Esophagus (tissue), 2 donors: ENCODE measurements around the gene PXYLP1. TPM values are rescaled to one million over a fixed set of nuclear protein-coding genes. Genes with fewer than 3 reads are reported as not detected.

Source experiments
- H3K27ac ChIP-seq, 2 donors: one replicate each; pipeline ENCODE4 v1.5.1; 2013; ENCODE audit warnings: low read depth in 2 of 2, mild to moderate bottlenecking in 2 of 2, inconsistent platforms in 1 of 2, low read length in 1 of 2, moderate library complexity in 1 of 2
- H3K27me3 ChIP-seq, 2 donors: one replicate each; pipeline ENCODE4 v1.6.1; 2013; ENCODE audit warnings: low read length in 2 of 2, control low read depth in 1 of 2, mild to moderate bottlenecking in 1 of 2; ENCODE audit not compliant: insufficient read depth in 2 of 2, control insufficient read depth in 1 of 2
- H3K36me3 ChIP-seq, 2 donors: one replicate each; pipeline ENCODE4 v1.6.1; 2013; ENCODE audit warnings: low read length in 1 of 2; ENCODE audit not compliant: control insufficient read depth in 2 of 2, insufficient read depth in 2 of 2
- H3K4me1 ChIP-seq, 2 donors: one replicate each; pipeline ENCODE4 v1.6.1; 2013; ENCODE audit warnings: low read length in 1 of 2; ENCODE audit not compliant: control insufficient read depth in 2 of 2, insufficient read depth in 2 of 2
- H3K4me3 ChIP-seq, 2 donors: one replicate each; pipeline ENCODE4 v1.5.1; 2013; ENCODE audit warnings: low read length in 2 of 2, mild to moderate bottlenecking in 2 of 2, low read depth in 1 of 2, moderate library complexity in 1 of 2
- H3K9me3 ChIP-seq, 2 donors: one replicate each; pipeline ENCODE4 v1.6.1; 2013; ENCODE audit warnings: mild to moderate bottlenecking in 2 of 2, low read depth in 1 of 2, low read length in 1 of 2, moderate library complexity in 1 of 2; ENCODE audit not compliant: control insufficient read depth in 2 of 2, insufficient read depth in 1 of 2
- WGBS, 2 donors: extraction: QIAGEN DNeasy Blood & Tissue Kit; methylation state at CpG; one replicate each; pipeline ENCODE4 v1.1.7; 2013; 5-methylcytosine and 5-hydroxymethylcytosine counted together
- polyA plus RNA-seq, 2 donors: library from polyadenylated mRNA; stranded (reverse); fragments of 200-250 nt; gene quantifications; one replicate each; pipeline ENCODE4 v1.2.3, GENCODE V29; 2013
- donor health status: healthy with polysubstance abuse.
- donor health status: Bipolar disorder and iron deficiency.

PXYLP1 gene
- polyA plus RNA-seq, 2 donors = 1.1 to 1.2 TPM

DNA sequence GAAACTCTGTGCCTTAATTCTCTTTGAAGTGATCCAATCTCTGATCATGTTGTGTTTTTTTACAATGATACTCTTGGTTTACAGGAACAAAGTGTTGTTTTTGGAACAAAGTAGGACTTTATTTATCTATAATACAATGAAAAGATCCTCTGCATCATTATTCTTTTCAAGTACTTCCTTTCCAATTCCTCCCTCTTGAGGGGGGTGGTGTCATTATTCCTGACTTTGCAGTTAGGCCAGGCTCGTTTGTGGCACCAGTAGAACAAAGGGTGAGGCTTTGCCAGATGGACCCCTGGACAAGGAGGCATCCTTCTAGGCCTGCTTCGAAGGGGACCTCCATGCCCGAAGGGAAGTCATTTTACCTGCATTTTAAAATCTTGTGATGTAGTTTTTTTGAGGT lies 95.0 kb downstream of the PXYLP1 start:
- Histone ChIP-seq H3K4me3 (no peak overlapping the region), H3K4me1 (no peaks in the 10 kb centered on the region), H3K36me3 (no peaks in the 10 kb centered on the region), H3K27me3 (no peaks in the 10 kb centered on the region), H3K9me3 (no peaks in the 10 kb centered on the region), H3K27ac (no peak overlapping the region)
- WGBS, 2 donors = 71 to 74% methylated on average over 3 of the region's 3 CpGs

DNA sequence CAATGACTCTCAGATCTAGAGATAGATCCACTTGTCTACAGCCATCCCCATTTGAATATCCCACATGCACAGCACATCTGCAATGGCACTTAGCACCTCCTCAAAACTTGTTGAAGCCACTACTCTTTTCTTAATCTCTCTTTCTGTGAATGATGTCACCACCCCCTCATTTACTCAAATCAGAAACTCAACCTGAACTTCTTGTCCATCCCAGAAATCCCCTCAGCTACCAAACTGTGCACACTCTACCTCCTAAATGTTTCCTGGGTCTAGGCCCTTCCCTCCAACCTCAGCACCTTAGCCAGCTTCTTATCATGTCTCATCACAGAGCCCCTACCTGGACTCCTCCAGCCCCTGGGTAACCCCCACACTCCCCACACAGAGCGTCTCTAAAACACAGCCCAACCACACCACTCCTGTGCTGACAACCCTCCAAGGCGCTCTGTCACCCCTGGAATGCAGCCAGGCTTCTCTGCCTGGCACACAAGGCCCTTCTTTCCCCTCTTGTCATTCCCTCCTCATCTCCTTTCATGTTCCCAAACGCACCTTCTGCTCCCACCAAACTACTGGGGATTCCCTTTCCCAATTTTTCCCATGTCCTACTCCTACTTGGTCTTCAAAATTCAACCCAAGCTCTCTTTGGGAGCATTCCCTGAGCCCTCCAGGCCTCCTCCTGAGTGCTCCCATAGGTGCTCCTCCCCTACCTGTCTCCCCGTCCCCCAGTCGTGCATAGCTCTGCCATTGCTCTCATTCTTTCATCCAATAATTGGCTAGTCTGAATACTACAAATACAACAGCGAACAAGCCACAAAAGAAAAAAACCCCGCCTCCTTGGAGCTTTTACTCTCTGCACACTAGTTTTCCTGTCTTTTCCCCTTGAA lies 96.9 kb downstream of the PXYLP1 start:
- WGBS, 2 donors = 79 to 83% methylated on average over 7 of the region's 7 CpGs
- Histone ChIP-seq H3K27me3 (no peaks in the 10 kb centered on the region), H3K4me1 (no peaks in the 10 kb centered on the region), H3K4me3 (no peak overlapping the region), H3K9me3 (no peaks in the 10 kb centered on the region), H3K27ac (no peak overlapping the region), H3K36me3 (no peaks in the 10 kb centered on the region)

DNA sequence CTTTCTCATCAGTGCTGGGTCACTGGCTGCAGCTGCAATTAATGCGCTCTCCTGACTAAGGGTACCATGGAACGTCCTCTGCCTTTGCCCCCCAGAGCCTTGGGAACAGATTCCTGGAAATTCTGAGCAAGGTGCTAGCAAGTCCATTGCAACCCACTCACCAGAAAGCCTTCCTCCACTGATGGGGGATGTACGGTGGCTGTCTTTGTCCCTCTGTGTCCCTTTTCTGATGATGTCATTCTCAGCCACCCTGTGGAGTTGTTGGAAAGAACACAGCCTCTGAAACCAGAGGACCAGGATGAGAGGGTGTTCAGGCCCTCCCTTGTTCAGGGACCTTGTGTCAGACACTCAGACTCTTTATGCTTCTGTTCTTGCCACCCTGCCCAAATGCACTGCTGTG lies 98.6 kb downstream of the PXYLP1 start:
- H3K36me3 ChIP-seq = no peaks in the 10 kb centered on the region
- H3K4me1 ChIP-seq = no peaks in the 10 kb centered on the region
- no peak overlapping the region for H3K4me3 ChIP-seq
- no peaks in the 10 kb centered on the region for H3K9me3 ChIP-seq
- H3K27ac ChIP-seq = no peak overlapping the region
- WGBS, 2 donors = 92 to 96% methylated on average over 3 of the region's 3 CpGs
- H3K27me3 ChIP-seq = no peaks in the 10 kb centered on the region

DNA sequence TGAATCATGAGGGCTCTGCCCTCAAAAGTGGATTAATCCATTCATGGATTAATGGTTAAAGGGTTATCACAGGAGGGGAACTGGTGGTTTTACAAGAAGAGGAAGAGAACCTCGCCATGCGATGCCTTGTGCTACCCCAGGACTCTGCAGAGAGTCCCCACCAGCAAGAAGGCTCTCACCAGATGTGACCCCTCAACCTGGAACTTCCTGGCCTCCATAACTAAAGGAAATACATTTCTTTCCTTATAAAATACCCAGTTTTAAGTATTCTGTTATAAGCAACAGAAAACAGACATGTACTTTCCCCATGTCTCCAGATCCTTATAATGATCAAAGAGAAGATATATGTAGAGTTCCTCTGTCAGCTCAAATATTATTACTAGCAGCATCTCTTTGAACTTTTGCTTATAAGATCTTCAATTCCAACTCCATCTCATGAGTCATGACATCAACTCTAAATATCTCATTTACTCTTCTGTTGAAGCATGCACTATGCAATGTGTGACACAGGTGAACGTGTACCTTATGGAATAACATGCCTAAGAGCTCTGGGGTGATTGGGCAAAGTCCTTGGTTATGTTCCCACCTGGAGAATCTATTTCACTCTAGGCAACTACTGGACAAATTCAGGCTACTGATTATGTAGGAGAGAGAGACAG lies 99.2 kb downstream of the PXYLP1 start:
- Histone ChIP-seq H3K27me3 (no peaks in the 10 kb centered on the region), H3K9me3 (no peaks in the 10 kb centered on the region), H3K27ac (no peak overlapping the region), H3K36me3 (no peaks in the 10 kb centered on the region), H3K4me1 (no peaks in the 10 kb centered on the region), H3K4me3 (no peak overlapping the region)
- 85 to 87% methylated on average over 3 of the region's 3 CpGs for WGBS, 2 donors

DNA sequence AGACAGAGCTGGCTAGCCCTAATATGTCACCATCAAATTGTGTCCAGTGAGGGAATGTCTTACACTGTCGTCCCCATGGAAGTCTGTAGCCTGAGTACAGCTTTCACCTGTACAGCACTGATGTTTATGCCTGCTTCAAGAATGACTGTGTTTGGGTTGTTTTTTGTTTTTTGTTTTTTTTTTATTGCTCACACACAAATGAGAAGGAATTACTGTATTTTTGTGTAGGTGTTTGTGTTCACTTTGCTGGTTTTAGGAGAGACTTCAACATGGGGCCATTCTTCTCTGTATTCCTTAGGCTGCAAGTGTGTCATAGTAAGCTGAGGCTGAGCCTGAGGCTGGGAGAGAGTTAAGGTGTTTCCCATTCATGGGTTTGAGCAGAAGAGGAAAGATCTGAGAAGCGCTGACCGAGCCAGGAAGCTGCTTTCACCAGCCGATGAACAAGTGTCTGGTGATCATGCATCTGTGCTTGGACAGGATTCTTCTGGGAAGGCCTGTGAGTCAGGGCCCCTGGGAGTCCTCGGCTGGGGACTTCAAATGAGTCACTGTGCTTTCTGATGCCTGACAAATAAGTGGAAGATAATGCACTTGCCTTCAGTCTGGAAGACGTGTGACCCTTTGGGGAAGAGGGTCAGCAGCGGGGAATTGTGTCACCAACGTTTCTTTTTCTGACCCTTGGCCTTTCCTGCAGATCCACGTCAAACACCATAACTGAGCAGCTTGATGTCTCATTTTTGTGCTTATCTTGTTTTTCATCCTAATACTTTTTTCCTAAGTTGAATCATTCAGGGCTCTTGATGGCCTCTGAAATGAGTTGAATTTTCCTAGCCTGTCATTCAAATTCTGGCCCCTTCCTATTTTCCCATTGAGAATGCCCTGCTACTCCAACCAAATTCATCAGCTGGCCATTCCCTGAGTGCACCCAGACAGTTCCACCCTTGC lies 100.0 kb downstream of the PXYLP1 start:
- no peak overlapping the region for H3K4me3 ChIP-seq
- H3K9me3 ChIP-seq = no peaks in the 10 kb centered on the region
- 63 to 66% methylated on average over 9 of the region's 9 CpGs for WGBS, 2 donors
- H3K27ac ChIP-seq = no peak overlapping the region
- H3K36me3 ChIP-seq = no peaks in the 10 kb centered on the region
- H3K27me3 ChIP-seq = no peaks in the 10 kb centered on the region
- no peaks in the 10 kb centered on the region for H3K4me1 ChIP-seq

DNA sequence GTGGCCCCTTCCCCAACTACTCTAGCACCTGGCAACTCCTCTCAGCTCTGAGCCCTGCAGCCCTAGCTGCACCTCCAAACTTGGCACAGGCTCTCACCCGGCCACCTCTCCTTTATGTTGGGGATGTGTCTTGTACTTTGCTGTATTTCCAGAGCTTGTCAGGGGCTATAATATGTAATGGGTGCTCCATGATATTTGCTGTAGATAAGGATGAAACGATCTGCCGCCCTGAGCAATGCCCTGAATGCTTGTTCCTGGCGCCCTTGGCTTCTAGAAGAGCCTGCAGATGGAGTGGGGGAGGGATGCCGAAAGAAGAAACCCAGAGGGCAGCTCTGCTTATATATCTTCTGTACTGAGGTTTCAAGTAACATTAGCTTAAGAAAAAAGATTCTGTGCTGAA lies 100.8 kb downstream of the PXYLP1 start:
- no peaks in the 10 kb centered on the region for H3K4me1 ChIP-seq
- H3K27ac ChIP-seq = no peak overlapping the region
- no peak overlapping the region for H3K4me3 ChIP-seq
- no peaks in the 10 kb centered on the region for H3K27me3 ChIP-seq
- 84 to 92% methylated on average over 5 of the region's 5 CpGs for WGBS, 2 donors
- no peaks in the 10 kb centered on the region for H3K36me3 ChIP-seq
- H3K9me3 ChIP-seq = no peaks in the 10 kb centered on the region

DNA sequence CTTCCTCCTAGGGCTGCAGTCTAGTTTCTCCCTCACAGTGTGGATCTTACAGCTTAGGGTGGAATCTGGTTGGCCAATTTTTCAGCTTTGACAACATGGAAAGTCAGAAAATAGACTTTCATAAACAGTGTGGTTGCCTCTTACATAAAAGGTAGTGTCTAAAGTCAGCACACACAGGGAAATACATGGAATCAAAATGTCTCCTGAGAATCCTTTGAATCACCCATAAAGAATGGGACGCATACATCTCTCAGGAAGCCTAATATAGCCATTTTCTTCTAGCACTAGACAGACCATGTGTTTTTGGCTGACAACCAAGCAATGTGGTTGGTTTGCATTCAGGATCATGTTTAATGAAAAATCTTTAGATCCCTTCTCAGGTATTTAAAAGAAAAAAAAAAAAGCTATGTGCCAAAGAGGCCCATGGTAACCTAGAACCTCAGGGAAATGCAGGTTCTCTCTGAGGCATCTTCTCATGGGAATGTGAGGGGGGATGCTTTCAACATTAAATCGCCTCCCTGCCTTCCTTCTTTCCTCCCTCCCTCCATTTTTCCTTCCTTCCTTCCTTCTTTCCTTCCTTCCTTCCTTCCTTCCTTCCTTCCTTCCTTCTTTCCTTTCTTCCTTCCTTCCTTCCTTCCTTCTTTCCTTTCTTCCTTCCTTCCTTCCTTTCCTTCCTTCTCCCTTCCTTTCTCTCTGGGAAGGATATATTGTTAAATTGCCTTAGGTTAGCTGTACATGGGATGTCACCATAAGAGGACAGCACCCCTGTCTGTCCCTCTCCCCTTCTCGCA lies 102.4 kb downstream of the PXYLP1 start:
- Histone ChIP-seq H3K4me3 (no peak overlapping the region), H3K27me3 (no peaks in the 10 kb centered on the region), H3K36me3 (no peaks in the 10 kb centered on the region), H3K27ac (no peak overlapping the region), H3K4me1 (no peaks in the 10 kb centered on the region), H3K9me3 (no peaks in the 10 kb centered on the region)
- WGBS, 2 donors = 91 to 97% methylated on average over 3 of the region's 3 CpGs

DNA sequence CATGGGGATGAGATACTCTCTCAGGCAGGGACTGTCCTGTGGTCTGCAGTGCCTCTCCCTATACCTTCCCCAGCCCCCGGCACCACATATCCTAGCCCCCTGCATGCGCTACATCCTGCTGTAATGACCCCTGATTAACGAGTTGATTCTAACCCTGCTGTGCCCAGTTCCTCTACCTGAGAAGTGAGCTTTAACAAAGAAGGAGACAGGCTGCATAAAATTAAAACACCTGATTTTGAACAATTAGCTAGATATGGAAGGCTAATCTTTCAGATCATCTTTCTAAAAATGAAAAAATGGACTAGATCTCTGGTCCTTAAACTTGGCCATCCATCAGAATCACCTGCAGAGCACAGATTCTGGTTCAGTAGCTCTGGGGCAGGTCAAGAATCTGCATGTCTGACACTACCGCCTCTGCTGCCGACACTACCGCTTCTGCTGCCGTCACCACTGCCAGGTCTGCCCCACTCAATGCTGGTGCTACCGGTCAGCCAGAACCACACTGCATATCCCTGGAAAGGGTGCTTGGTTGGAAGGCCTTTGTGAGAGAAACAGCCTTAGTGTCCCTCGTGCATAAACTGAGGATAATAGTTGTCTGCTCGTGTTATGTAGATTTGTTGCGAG lies 103.1 kb downstream of the PXYLP1 start:
- 93 to 94% methylated on average over 11 of the region's 11 CpGs for WGBS, 2 donors
- no peak overlapping the region for H3K27ac ChIP-seq
- no peaks in the 10 kb centered on the region for H3K9me3 ChIP-seq
- H3K4me3 ChIP-seq = no peak overlapping the region
- H3K4me1 ChIP-seq = no peaks in the 10 kb centered on the region
- H3K27me3 ChIP-seq = no peaks in the 10 kb centered on the region
- no peaks in the 10 kb centered on the region for H3K36me3 ChIP-seq
